ENCODE results near the gene NANOS3. TPM values are rescaled to one million over a fixed set of nuclear protein-coding genes. Genes with fewer than 3 reads are reported as not detected.

Gene NANOS3
- total and polyA plus RNA-seq, 4 donors = 1.0 to 2.5 TPM; not detected in 2

DNA sequence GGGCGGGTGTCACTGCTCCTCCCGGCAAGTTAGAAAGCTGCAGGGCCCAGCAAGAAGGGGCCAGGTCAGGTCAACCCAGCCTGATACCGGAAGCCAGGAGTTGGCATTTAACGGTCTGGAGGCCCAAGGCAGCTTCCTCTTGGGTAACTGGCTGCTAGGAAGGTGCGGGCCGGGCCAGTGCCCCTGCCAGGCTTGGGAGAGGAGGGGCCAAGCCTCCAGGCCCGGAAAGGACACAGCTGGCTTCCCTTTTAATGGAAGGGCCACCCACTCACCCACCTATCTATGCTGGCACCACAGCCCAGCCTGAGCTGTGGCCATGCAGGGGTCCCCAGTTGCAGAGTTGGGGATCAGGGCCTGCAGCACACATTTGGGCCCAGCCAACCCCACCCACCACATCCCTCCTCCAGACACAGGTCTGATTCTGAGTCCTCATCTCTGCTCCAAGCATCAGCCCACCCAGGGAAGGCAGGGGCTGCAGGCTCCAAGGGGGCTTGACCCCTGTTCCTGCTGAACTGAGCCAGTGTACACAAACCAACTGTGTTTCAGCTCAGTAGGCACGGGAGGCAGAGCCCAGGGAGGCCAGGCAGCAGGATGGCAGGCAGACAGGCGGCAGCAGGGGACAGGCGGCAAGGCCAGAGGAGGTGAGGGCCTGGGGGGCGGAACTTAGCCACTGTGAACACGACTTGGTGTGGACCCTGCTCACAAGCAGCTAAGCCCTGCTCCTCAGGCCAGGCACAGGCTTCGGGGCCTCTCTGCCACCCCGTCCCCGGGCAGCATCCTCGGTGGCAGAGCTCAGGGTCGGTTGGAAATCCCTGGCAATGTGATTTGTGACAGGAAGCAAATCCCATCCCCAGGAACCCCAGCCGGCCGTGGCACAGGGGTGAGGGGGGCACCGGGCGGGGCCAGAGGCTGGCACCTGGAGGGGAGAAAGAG, 40.9 kb upstream of the NANOS3 start:
- peak overlapping the region; percentile 37 to 60 for H3K27ac ChIP-seq (ENCODE audit: low read depth in 1 of 2, low read length in 2 of 2)
- H3K4me1 ChIP-seq (ENCODE audit: control insufficient read depth in 1 of 2, insufficient read depth in 2 of 2, low read length in 2 of 2) = no peaks in the 10 kb centered on the region
- intact Hi-C loops (cut with DNase I) = no loop called here
- DNase-seq = peak; percentile 86
- H3K36me3 ChIP-seq (ENCODE audit: control insufficient read depth in 1 of 2, insufficient read depth in 2 of 2, low read length in 1 of 2) = peaks cover 0 to 4% of the 10 kb centered on the region in 2 donors
- no peak for ATAC-seq (ENCODE audit: low FRiP score)
- no peaks in the 10 kb centered on the region for H3K9me3 ChIP-seq (ENCODE audit: control insufficient read depth, low read length)
- no peak overlapping the region for H3K4me3 ChIP-seq (ENCODE audit: low read length in 2 of 2)
- WGBS, 2 donors = 23 to 24% methylated on average over 21 of the region's 21 CpGs
- no peaks in the 10 kb centered on the region for H3K27me3 ChIP-seq (ENCODE audit: control insufficient read depth in 1 of 2, insufficient read depth in 2 of 2, low read length in 1 of 2)

DNA sequence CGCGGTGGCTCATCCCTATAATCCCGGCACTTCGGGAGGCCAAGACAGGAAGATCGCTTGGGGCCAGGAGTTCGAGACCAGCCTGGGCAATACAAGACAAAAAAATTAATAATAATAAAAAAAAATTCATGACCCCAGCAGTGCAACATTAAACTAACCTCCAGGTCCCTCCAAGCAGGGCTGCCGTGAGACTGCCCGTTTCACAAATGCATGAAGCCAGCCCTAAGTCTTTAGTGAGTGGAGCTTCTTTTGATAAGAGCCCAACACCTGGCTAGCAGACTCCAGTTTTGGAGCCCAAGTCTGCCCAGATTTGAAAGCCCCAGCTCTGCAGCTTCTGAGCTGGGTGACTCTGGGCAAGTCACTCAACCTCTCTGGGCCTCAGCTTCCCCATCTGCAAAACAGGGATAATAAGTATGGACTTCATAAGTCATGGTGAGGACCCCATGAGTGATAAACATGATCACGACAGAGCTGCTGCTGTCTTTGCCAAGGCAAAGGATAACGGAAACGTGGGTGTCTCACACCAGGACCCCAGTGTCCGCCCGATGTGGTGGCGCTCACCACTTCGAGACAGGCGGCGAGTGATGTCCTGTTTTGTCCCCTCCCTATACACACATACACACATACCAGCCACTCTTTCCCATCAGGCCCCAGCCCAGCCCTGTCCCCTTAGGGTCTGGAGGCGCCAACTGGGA, 38.4 kb upstream of the NANOS3 start:
- no peak for ATAC-seq (ENCODE audit: low FRiP score)
- Histone ChIP-seq H3K27me3 (ENCODE audit: control insufficient read depth in 1 of 2, insufficient read depth in 2 of 2, low read length in 1 of 2) (no peaks in the 10 kb centered on the region), H3K4me1 (ENCODE audit: control insufficient read depth in 1 of 2, insufficient read depth in 2 of 2, low read length in 2 of 2) (no peaks in the 10 kb centered on the region), H3K4me3 (ENCODE audit: low read length in 2 of 2) (peak overlapping the region in 1 of 2 donors; percentile 3), H3K36me3 (ENCODE audit: control insufficient read depth in 1 of 2, insufficient read depth in 2 of 2, low read length in 1 of 2) (peaks cover 0 to 4% of the 10 kb centered on the region in 2 donors), H3K27ac (ENCODE audit: low read depth in 1 of 2, low read length in 2 of 2) (peak overlapping the region in 1 of 2 donors; percentile 92), H3K9me3 (ENCODE audit: control insufficient read depth, low read length) (no peaks in the 10 kb centered on the region)
- intact Hi-C loops (cut with DNase I) = no loop called here
- DNase-seq = peak in 1 of 2 donors; percentile 75
- WGBS, 2 donors = 16 to 22% methylated on average over 18 of the region's 18 CpGs

DNA sequence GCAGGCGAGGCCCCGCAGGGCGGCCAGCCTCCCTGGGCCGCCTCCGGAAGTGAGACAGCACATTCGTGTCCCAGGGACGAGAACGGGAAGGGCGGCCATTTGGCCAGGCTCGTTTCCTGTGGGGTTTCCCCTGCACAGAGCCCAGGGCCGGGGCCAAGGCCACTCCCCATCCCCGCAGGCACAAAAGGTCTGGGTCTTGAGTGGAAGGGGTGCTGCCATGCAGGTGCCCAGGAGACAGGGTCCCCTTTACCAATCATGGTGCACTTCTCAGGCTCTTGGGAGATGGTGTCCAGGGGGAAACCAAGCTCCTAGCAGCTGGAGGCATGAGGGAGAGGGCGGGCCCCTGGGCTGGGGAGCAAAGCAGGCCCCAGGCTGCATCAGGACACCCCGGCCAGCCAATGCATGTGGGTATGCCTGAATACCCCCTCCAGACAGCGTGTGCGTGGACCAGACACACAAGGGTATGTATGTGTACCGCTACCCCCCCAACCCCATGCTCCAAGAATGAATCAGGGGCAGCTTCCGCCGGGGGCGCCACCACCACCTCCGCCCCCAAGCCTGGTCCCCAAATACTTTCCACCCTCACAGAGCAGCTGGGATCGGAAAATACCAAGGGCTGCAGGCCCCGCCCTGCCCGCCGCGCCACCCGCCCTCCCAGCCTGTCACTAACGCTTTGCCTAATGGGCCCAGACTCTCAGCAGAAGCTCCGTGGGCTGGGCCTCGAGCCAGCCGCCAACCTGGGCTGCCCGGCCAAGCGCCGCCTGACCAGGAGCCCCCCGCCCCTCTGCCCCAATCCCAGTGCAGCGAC, 37.6 kb upstream of the NANOS3 start:
- intact Hi-C loops (cut with DNase I) = no loop called here
- no peaks in the 10 kb centered on the region for H3K27me3 ChIP-seq (ENCODE audit: control insufficient read depth in 1 of 2, insufficient read depth in 2 of 2, low read length in 1 of 2)
- H3K27ac ChIP-seq (ENCODE audit: low read depth in 1 of 2, low read length in 2 of 2) = peak overlapping the region; percentile 89 to 92
- no peaks in the 10 kb centered on the region for H3K4me1 ChIP-seq (ENCODE audit: control insufficient read depth in 1 of 2, insufficient read depth in 2 of 2, low read length in 2 of 2)
- 0 to 3% methylated on average over 36 of the region's 36 CpGs for WGBS, 2 donors
- peaks cover 0 to 4% of the 10 kb centered on the region in 2 donors for H3K36me3 ChIP-seq (ENCODE audit: control insufficient read depth in 1 of 2, insufficient read depth in 2 of 2, low read length in 1 of 2)
- DNase-seq (peak; percentile 97), ATAC-seq (ENCODE audit: low FRiP score) (peak; percentile 66)
- H3K9me3 ChIP-seq (ENCODE audit: control insufficient read depth, low read length) = no peaks in the 10 kb centered on the region
- H3K4me3 ChIP-seq (ENCODE audit: low read length in 2 of 2) = peak overlapping the region; percentile 22 to 93

DNA sequence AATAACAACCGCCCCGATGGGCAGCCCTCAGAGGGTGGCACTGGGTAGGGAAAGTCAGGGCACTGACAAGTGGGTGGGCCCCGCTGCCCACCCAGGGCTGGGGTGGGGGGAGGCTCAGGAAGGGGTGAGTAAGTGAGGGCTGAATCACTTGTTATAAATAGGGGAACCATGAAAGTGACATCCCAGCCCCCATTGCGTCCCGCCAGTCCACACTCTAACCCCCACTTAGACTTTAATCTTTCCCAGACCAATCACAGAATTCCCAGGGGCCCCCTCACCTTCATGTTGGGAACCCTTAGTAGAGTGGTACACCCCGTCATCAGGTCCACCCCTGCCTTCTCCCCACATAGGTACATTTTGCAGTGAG, 37.0 kb upstream of the NANOS3 start:
- H3K9me3 ChIP-seq (ENCODE audit: control insufficient read depth, low read length) = no peaks in the 10 kb centered on the region
- H3K36me3 ChIP-seq (ENCODE audit: control insufficient read depth in 1 of 2, insufficient read depth in 2 of 2, low read length in 1 of 2) = peaks cover 0 to 4% of the 10 kb centered on the region in 2 donors
- no peaks in the 10 kb centered on the region for H3K4me1 ChIP-seq (ENCODE audit: control insufficient read depth in 1 of 2, insufficient read depth in 2 of 2, low read length in 2 of 2)
- no peak for DNase-seq
- H3K4me3 ChIP-seq (ENCODE audit: low read length in 2 of 2) = peak overlapping the region; percentile 22 to 93
- WGBS, 2 donors = 0 to 2% methylated on average over 6 of the region's 6 CpGs
- H3K27me3 ChIP-seq (ENCODE audit: control insufficient read depth in 1 of 2, insufficient read depth in 2 of 2, low read length in 1 of 2) = no peaks in the 10 kb centered on the region
- H3K27ac ChIP-seq (ENCODE audit: low read depth in 1 of 2, low read length in 2 of 2) = peak overlapping the region; percentile 89 to 92
- intact Hi-C loops (cut with DNase I) = loop anchor here (5.0 to 10.0 kb wide), 2 partner anchors 688 to 1045 kb away; partner anchors contain the start of genes JUNB (in 2 of the 2), IER2 (in 1 of the 2) and STX10 (in 1 of the 2)
- ATAC-seq (ENCODE audit: low FRiP score) = peak; percentile 40

DNA sequence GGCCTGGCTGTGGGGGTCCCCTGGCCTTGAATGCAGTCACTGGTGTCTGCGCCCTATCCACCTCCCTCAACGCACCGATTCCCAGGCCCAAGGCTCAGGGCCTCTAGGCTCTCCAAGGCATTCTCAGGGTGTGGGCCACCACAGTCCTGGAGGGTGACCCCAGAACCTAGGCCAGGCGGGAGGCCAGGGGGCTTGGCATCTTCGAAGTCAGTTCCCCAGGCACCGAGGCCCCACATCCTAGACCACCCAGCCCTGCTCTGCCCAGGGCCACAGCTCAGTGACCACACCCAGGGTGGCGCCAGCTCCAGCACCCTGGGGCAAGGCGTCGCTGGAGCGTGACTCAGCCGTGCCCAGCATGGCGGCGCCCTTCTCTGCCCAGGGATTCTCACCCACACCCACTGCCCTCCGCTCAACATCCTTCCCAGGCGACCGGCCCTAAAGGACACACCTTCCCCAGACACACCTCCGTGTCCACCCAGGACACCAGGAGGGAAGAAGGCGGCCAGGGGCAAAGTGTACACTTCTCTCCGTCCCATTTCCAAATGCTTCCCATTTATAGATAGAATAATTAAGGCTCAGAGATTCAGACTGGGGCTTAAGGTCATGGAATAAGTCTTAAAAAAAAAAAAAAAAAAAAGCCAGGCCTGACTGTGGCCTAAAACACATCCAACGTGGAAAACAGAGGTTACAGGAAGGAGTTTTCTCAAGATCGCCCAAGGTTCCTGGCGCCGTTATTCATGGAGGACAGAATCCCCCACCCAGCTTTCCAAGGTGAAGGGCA, 36.4 kb upstream of the NANOS3 start:
- Histone ChIP-seq H3K4me1 (ENCODE audit: control insufficient read depth in 1 of 2, insufficient read depth in 2 of 2, low read length in 2 of 2) (no peaks in the 10 kb centered on the region), H3K27me3 (ENCODE audit: control insufficient read depth in 1 of 2, insufficient read depth in 2 of 2, low read length in 1 of 2) (no peaks in the 10 kb centered on the region), H3K9me3 (ENCODE audit: control insufficient read depth, low read length) (no peaks in the 10 kb centered on the region), H3K36me3 (ENCODE audit: control insufficient read depth in 1 of 2, insufficient read depth in 2 of 2, low read length in 1 of 2) (peaks cover 0 to 4% of the 10 kb centered on the region in 2 donors), H3K27ac (ENCODE audit: low read depth in 1 of 2, low read length in 2 of 2) (peak overlapping the region; percentile 89 to 92), H3K4me3 (ENCODE audit: low read length in 2 of 2) (peak overlapping the region; percentile 73 to 93)
- ATAC-seq (ENCODE audit: low FRiP score) = peak; percentile 40
- 2% methylated on average over 23 of the region's 23 CpGs for WGBS, 2 donors
- intact Hi-C loops (cut with DNase I) = loop anchor here (5.0 to 10.0 kb wide), 2 partner anchors 688 to 1046 kb away; partner anchors contain the start of genes JUNB (in 2 of the 2), IER2 (in 1 of the 2) and STX10 (in 1 of the 2)
- peak; percentile 90 to 93 for DNase-seq

DNA sequence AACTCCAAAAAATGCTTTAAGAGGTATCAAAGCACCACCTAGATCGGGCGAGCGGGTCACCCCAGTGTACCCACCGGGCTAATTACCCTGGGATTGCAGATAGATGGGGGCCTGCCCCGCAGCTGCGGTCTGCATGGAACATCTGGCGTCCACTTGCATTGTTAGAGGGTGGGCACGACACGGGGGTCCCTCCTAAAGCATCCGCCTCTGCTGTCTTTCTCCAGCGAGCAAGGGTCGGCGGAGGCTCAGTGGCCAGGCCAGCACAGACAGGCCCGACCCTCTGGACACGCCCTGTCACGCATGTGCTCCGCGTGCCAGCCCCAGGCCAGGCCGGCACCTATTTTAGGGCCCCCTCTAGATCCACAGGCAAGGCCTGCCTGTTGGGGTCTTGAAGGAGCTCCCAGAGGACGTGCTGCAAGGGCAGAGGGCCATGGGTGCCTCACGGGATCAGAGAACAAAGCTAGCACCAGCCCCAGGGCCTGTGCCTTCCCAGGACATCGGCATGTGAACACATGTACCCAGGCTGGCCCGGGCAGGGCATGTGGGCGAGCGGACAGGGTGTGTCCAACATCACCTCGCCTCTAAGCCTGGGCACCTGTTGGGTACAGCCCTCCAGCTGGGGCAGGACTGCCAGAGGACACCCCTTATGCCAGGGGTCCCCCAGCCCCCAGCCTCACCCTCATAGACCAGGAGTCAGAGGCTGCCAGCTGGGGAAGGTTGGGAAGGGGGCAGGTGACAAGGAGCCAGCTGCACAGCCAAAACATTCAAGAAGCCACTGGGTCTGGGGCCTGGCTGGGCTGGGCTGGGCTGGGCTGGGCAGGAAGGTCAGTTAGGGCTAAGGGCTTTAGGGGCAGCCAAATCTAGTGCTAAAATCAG, 35.6 kb upstream of the NANOS3 start:
- Histone ChIP-seq H3K27me3 (ENCODE audit: control insufficient read depth in 1 of 2, insufficient read depth in 2 of 2, low read length in 1 of 2) (no peaks in the 10 kb centered on the region), H3K9me3 (ENCODE audit: control insufficient read depth, low read length) (no peaks in the 10 kb centered on the region), H3K36me3 (ENCODE audit: control insufficient read depth in 1 of 2, insufficient read depth in 2 of 2, low read length in 1 of 2) (peaks cover 0 to under 1% of the 10 kb centered on the region in 2 donors), H3K27ac (ENCODE audit: low read depth in 1 of 2, low read length in 2 of 2) (peak overlapping the region; percentile 89 to 91), H3K4me1 (ENCODE audit: control insufficient read depth in 1 of 2, insufficient read depth in 2 of 2, low read length in 2 of 2) (no peaks in the 10 kb centered on the region), H3K4me3 (ENCODE audit: low read length in 2 of 2) (peak overlapping the region; percentile 73 to 93)
- intact Hi-C loops (cut with DNase I) = loop anchor here (5.0 to 10.0 kb wide), 2 partner anchors 689 to 1047 kb away; partner anchors contain the start of genes JUNB (in 2 of the 2), IER2 (in 1 of the 2) and STX10 (in 1 of the 2)
- 1 to 2% methylated on average over 26 of the region's 26 CpGs for WGBS, 2 donors
- ATAC-seq (ENCODE audit: low FRiP score) = peak; percentile 3
- peak; percentile 80 to 89 for DNase-seq

DNA sequence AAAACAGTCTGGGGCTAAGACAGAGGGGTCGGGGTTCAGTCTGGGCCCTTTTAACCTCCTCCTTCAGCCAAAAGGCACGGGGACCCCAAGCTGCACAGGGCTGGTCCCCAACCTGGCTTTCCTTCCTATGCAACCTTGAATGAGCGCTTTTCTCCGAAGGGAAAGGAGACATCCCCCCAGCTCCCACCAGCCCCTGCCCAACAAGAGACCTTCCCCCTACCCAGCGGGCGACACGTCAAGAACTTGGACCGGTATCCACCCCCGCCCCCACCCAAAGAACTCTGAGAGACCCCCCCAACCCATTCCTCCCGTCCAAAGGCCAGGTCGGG, 35.0 kb upstream of the NANOS3 start:
- 0 to 1% methylated on average over 10 to 11 of the region's 11 CpGs for whole genome bisulfite sequencing, 2 donors
- Histone ChIP-seq H3K27ac (ENCODE audit: low read depth in 1 of 2, low read length in 2 of 2) (peak overlapping the region; percentile 89 to 91), H3K27me3 (ENCODE audit: control insufficient read depth in 1 of 2, insufficient read depth in 2 of 2, low read length in 1 of 2) (no peaks in the 10 kb centered on the region), H3K4me3 (ENCODE audit: low read length in 2 of 2) (peak overlapping the region; percentile 73 to 93), H3K9me3 (ENCODE audit: control insufficient read depth, low read length) (no peaks in the 10 kb centered on the region), H3K4me1 (ENCODE audit: control insufficient read depth in 1 of 2, insufficient read depth in 2 of 2, low read length in 2 of 2) (no peaks in the 10 kb centered on the region), H3K36me3 (ENCODE audit: control insufficient read depth in 1 of 2, insufficient read depth in 2 of 2, low read length in 1 of 2) (no peaks in the 10 kb centered on the region)
- ATAC-seq (ENCODE audit: low FRiP score) (no peak), DNase-seq (peak in 1 of 2 donors; percentile 56)
- intact Hi-C loops (cut with DNase I) = loop anchor here (5.0 to 10.0 kb wide), 2 partner anchors 690 to 1047 kb away; partner anchors contain the start of genes JUNB (in 2 of the 2), IER2 (in 1 of the 2) and STX10 (in 1 of the 2)

Measured in aorta (tissue), 5 donors.